Osteoblast (primary cell): ENCODE results near the gene DIAPH3. TPM values are rescaled to one million over a fixed set of nuclear protein-coding genes. Genes with fewer than 3 reads are reported as not detected.

ENCODE experiments used
- DNase-seq: peaks from one replicate; pipeline ENCODE4 v3.0.0; 2011; ENCODE audit warnings: low spot score, mixed read lengths; ENCODE audit not compliant: insufficient read length; ENCODE audit errors: missing footprints
- H2AFZ ChIP-seq: 2 replicates; pipeline ENCODE4 v1.6.0; 2011; ENCODE audit warnings: mild to moderate bottlenecking, low read length
- H3K27ac ChIP-seq: 2 replicates; pipeline ENCODE4 v1.5.1; 2011; ENCODE audit warnings: mild to moderate bottlenecking, low read depth, low read length, moderate library complexity
- H3K27me3 ChIP-seq: 2 replicates; pipeline ENCODE4 v1.6.0; 2012; ENCODE audit warnings: mild to moderate bottlenecking, control low read depth, inconsistent platforms, low read length, moderate library complexity; ENCODE audit not compliant: insufficient read depth
- H3K36me3 ChIP-seq: 2 replicates; pipeline ENCODE4 v1.5.1; 2011; ENCODE audit warnings: mild to moderate bottlenecking, low read length, control low read depth, moderate library complexity; ENCODE audit not compliant: insufficient read depth
- H3K4me1 ChIP-seq: 2 replicates; pipeline ENCODE4 v1.5.1; 2011; ENCODE audit warnings: mild to moderate bottlenecking, low read length, control low read depth, moderate library complexity; ENCODE audit not compliant: insufficient read depth
- H3K4me2 ChIP-seq: 2 replicates; pipeline ENCODE4 v1.6.0; 2011; ENCODE audit warnings: mild to moderate bottlenecking, low read length; ENCODE audit not compliant: insufficient read depth
- H3K4me3 ChIP-seq: fragments of 200-600 bp; sonication (generic); 3 replicates; pipeline ENCODE4 v1.5.1; 2012; ENCODE audit warnings: mild to moderate bottlenecking, low read length, inconsistent platforms; ENCODE audit not compliant: insufficient read depth
- H3K79me2 ChIP-seq: 2 replicates; pipeline ENCODE4 v1.6.0; 2012; ENCODE audit warnings: mild to moderate bottlenecking, low read length, control low read depth, inconsistent platforms; ENCODE audit not compliant: insufficient read depth
- H3K9me3 ChIP-seq: 2 replicates; pipeline ENCODE4 v1.5.1; 2011; ENCODE audit warnings: low read depth, low read length, control low read depth
- H4K20me1 ChIP-seq: 2 replicates; pipeline ENCODE4 v1.6.0; 2012; ENCODE audit warnings: mild to moderate bottlenecking, low read length, control low read depth; ENCODE audit not compliant: insufficient read depth
- total RNA-seq: library from RNA; depleted of rRNA; stranded (reverse); fragments of >200 nt; gene quantifications from 2 replicates; pipeline ENCODE4 v1.2.3, GENCODE V29; 2012
- TF ChIP-seq, protein P1 (sequence below): IDR thresholded peaks from 2 replicates; pipeline ENCODE4 v1.5.1; 2011; ENCODE audit warnings: mild to moderate bottlenecking, low read depth, low read length, moderate library complexity; ENCODE audit errors: extremely low read depth

Gene DIAPH3
- total RNA-seq, 1 donor = 8.3 TPM

DNA sequence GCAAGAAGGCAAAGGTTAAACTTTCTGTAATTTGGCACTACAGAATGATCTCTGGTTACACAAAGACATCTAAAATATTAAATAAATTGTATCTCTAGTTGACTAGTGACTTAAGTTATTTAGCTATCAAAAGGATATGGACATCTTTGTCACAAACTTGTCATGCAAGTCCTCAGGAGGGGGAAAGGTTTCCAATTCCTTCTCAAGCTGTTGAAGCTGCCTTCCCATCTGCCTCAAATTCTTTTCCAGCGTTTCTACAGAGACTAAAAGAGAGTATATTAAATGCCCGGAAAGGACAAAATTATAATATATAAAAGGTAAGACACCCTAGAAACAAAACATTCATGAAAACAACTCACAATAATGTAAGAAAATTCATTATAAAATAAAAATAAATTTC is 324.5 kb downstream of the DIAPH3 start:
- Histone ChIP-seq H3K27ac (no peak overlapping the region), H3K79me2 (no peaks in the 10 kb centered on the region), H3K4me3 (no peak overlapping the region), H3K9me3 (no peaks in the 10 kb centered on the region), H3K27me3 (no peaks in the 10 kb centered on the region), H4K20me1 (no peaks in the 10 kb centered on the region), H3K4me1 (peaks cover 16% of the 10 kb centered on the region), H2AFZ (no peak overlapping the region), H3K4me2 (no peak overlapping the region), H3K36me3 (no peaks in the 10 kb centered on the region)
- TF ChIP-seq, protein P1, sequence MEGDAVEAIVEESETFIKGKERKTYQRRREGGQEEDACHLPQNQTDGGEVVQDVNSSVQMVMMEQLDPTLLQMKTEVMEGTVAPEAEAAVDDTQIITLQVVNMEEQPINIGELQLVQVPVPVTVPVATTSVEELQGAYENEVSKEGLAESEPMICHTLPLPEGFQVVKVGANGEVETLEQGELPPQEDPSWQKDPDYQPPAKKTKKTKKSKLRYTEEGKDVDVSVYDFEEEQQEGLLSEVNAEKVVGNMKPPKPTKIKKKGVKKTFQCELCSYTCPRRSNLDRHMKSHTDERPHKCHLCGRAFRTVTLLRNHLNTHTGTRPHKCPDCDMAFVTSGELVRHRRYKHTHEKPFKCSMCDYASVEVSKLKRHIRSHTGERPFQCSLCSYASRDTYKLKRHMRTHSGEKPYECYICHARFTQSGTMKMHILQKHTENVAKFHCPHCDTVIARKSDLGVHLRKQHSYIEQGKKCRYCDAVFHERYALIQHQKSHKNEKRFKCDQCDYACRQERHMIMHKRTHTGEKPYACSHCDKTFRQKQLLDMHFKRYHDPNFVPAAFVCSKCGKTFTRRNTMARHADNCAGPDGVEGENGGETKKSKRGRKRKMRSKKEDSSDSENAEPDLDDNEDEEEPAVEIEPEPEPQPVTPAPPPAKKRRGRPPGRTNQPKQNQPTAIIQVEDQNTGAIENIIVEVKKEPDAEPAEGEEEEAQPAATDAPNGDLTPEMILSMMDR = no peak
- DNase-seq = no peak

DNA sequence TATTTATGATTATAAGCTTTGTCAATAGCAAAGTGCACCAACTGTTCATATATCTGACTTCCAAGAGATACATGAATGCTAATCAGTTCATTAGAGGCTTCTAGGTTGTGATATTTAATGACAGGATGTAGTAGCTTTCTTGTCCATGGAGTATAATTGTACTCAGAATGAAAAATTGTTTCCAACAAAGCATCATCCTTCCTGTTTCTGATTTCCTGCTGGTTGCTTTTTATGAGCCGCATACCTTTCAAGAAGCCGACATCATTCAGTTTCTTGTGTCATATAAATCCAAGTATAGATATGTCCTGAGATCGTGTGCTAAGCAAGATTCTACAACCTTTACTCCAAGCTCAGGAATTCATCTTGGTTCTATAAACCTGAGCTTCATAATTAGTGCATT is 326.6 kb downstream of the DIAPH3 start:
- no peak for DNase-seq
- H3K36me3 ChIP-seq = no peaks in the 10 kb centered on the region

DNA sequence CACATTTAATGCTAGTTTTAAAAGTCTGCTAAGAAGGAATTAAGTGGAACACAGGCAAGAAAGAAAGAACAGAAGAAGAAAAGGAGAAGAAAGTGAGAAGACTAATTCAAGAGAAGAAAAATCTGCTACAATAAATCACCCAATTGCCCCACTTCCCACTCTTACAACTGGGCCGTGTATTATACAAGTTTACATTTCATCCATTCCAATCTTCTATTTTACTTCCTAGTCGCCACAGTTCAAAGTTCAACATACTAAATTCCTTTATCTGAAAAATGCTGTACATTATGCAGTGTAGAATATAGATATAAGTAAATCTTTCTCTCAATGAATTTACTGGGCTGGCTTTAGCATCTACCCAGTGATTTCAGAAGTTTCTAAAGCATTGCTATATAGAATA is 328.2 kb downstream of the DIAPH3 start:
- H4K20me1 ChIP-seq = no peaks in the 10 kb centered on the region
- H3K4me1 ChIP-seq = peaks cover 16% of the 10 kb centered on the region

More for the DNA sequence above, 326.6 kb downstream of the DIAPH3 start:
- Histone ChIP-seq H3K79me2 (no peaks in the 10 kb centered on the region), H3K4me2 (no peak overlapping the region), H3K4me3 (no peak overlapping the region), H4K20me1 (no peaks in the 10 kb centered on the region), H3K27ac (no peak overlapping the region), H3K4me1 (peaks cover 16% of the 10 kb centered on the region), H2AFZ (no peak overlapping the region), H3K27me3 (no peaks in the 10 kb centered on the region), H3K9me3 (no peaks in the 10 kb centered on the region)
- TF ChIP-seq, protein P1 = no peak

DNA sequence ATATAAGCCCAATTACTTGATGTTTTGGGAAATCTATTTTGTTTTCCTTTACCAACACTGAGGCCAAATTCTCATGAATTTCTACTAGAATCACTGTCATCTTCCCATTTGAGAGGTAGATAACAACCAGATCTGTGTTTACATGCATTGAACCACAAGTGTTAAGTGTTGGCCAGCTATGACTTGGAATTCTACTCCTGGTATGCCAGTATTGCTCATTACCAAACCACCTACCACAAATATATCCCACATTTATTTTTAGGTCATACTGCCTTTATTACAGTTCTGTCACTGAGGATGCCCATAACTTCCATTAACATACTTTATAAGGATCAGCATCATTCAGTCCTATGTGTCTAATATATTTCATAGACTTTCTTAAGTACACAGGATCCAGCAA is 328.9 kb downstream of the DIAPH3 start:
- H3K27ac ChIP-seq = no peak overlapping the region
- H3K4me2 ChIP-seq = no peak overlapping the region
- no peaks in the 10 kb centered on the region for H4K20me1 ChIP-seq
- H3K9me3 ChIP-seq = no peaks in the 10 kb centered on the region
- peaks cover 16% of the 10 kb centered on the region for H3K4me1 ChIP-seq
- H3K4me3 ChIP-seq = no peak overlapping the region
- TF ChIP-seq, protein P1 = no peak
- no peak overlapping the region for H2AFZ ChIP-seq
- no peaks in the 10 kb centered on the region for H3K36me3 ChIP-seq
- H3K79me2 ChIP-seq = no peaks in the 10 kb centered on the region
- no peak for DNase-seq
- no peaks in the 10 kb centered on the region for H3K27me3 ChIP-seq

More for the DNA sequence above, 328.2 kb downstream of the DIAPH3 start:
- H3K36me3 ChIP-seq = no peaks in the 10 kb centered on the region
- no peak overlapping the region for H3K4me3 ChIP-seq
- H2AFZ ChIP-seq = no peak overlapping the region
- no peaks in the 10 kb centered on the region for H3K9me3 ChIP-seq
- H3K27me3 ChIP-seq = no peaks in the 10 kb centered on the region
- TF ChIP-seq, protein P1 = no peak
- no peak overlapping the region for H3K27ac ChIP-seq
- no peak for DNase-seq
- no peak overlapping the region for H3K4me2 ChIP-seq
- H3K79me2 ChIP-seq = no peaks in the 10 kb centered on the region
